ENCODE measurements around the gene ZNF215. TPM values are rescaled to one million over a fixed set of nuclear protein-coding genes. Genes with fewer than 3 reads are reported as not detected.
A peak's percentile ranks its signal among the peaks of the same experiment; 100 is the strongest.
"Not testable (repeated sequence)": the region's sequence is repeated elsewhere in the genome, so short reads cannot be mapped to it uniquely, and the experiment has no call there.

Gene ZNF215
- total RNA-seq: 1 to 10 TPM; 3.8 to 5.6 TPM
- long read RNA-seq, partial matches to known transcripts: 0 of 3 reads
- long read RNA-seq, other reads (novel, unspliced or antisense): 2 of 3 reads

GRCh38 chr11:6926208-6927029, at the start of gene ZNF215:
Gene ZNF215 (plus strand): TSS chr11:6926426. CDS start chr11:6932273, 5,847 bp downstream.
- intact Hi-C loops (cut with DNase I, micrococcal nuclease): no loop called here
- peak; percentile 95 for ATAC-seq
- peak; percentile 87 to 89 for DNase-seq

- DNase-seq (no peak), ATAC-seq (no peak)
- intact Hi-C loops (cut with DNase I, micrococcal nuclease): no loop called here
These were observed 49.3 kb upstream of the ZNF215 start for GRCh38 chr11:6876914-6877313.

GRCh38 chr11:6882751-6883150, 43.5 kb upstream of the ZNF215 start:
- intact Hi-C loops (cut with DNase I, micrococcal nuclease): no loop called here
- DNase-seq: no peak
- ATAC-seq: no peak

GRCh38 chr11:6887711-6888110, 38.5 kb upstream of the ZNF215 start:
- DNase-seq; intact Hi-C loops (cut with DNase I, micrococcal nuclease); ATAC-seq: not testable (repeated sequence)

GRCh38 chr11:6888830-6889229, 37.4 kb upstream of the ZNF215 start:
- DNase-seq (no peak), ATAC-seq (no peak)
- intact Hi-C loops (cut with DNase I, micrococcal nuclease): no loop called here

- intact Hi-C loops (cut with DNase I, micrococcal nuclease): no loop called here
- ATAC-seq (no peak), DNase-seq (no peak)
These were observed 36.4 kb upstream of the ZNF215 start for GRCh38 chr11:6889835-6890234.

GRCh38 chr11:6892400-6892799, 33.8 kb upstream of the ZNF215 start, which contains the start of gene OR2D2:
Gene OR2D2 (minus strand): TSS chr11:6892500. CDS start chr11:6892500, 0 bp downstream.
- intact Hi-C loops (cut with DNase I, micrococcal nuclease): no loop called here
- ATAC-seq: no peak
- no peak for DNase-seq

- intact Hi-C loops (cut with DNase I, micrococcal nuclease): no loop called here
- ATAC-seq: no peak
- DNase-seq: no peak
These were observed 32.1 kb upstream of the ZNF215 start for GRCh38 chr11:6894097-6894496.

GRCh38 chr11:6895010-6895409, 31.2 kb upstream of the ZNF215 start:
- DNase-seq: no peak
- no peak for ATAC-seq
- intact Hi-C loops (cut with DNase I, micrococcal nuclease): no loop called here

- DNase-seq: no peak
- intact Hi-C loops (cut with DNase I, micrococcal nuclease): no loop called here
These were observed 27.3 kb upstream of the ZNF215 start for GRCh38 chr11:6898911-6899310.

GRCh38 chr11:6900327-6900999, 25.8 kb upstream of the ZNF215 start:
- ATAC-seq (no peak), DNase-seq (no peak)
- intact Hi-C loops (cut with DNase I, micrococcal nuclease): no loop called here

More at GRCh38 chr11:6898911-6899310, 27.3 kb upstream of the ZNF215 start:
- ATAC-seq: no peak

- intact Hi-C loops (cut with DNase I, micrococcal nuclease); ATAC-seq; DNase-seq: not testable (repeated sequence)
These were observed 21.4 kb upstream of the ZNF215 start for GRCh38 chr11:6904804-6905203.

- ATAC-seq: no peak
- intact Hi-C loops (cut with DNase I, micrococcal nuclease): no loop called here
- no peak for DNase-seq
These were observed 14.8 kb upstream of the ZNF215 start for GRCh38 chr11:6911378-6911777.

- DNase-seq (no peak), ATAC-seq (no peak)
- intact Hi-C loops (cut with DNase I, micrococcal nuclease): no loop called here
These were observed 14.3 kb upstream of the ZNF215 start for GRCh38 chr11:6911948-6912347.

- no peak for ATAC-seq
- intact Hi-C loops (cut with DNase I, micrococcal nuclease): no loop called here
- no peak for DNase-seq
These were observed 6.5 kb upstream of the ZNF215 start for GRCh38 chr11:6919698-6920097.

GRCh38 chr11:6920702-6921101, 5.5 kb upstream of the ZNF215 start, which contains the start of gene OR2D3:
Gene OR2D3 (plus strand): TSS chr11:6921002. CDS start chr11:6921002, 0 bp downstream.
- intact Hi-C loops (cut with DNase I, micrococcal nuclease): no loop called here
- DNase-seq (no peak), ATAC-seq (no peak)

GRCh38 chr11:6925007-6925577, 1.1 kb upstream of the ZNF215 start:
- intact Hi-C loops (cut with DNase I, micrococcal nuclease): no loop called here
- no peak for ATAC-seq
- no peak for DNase-seq

- intact Hi-C loops (cut with DNase I, micrococcal nuclease): no loop called here
- ATAC-seq (peak; percentile 21), DNase-seq (no peak)
These were observed 504 bp upstream of the ZNF215 start for GRCh38 chr11:6925636-6926207.

GRCh38 chr11:6927030-6927617, 898 bp downstream of the ZNF215 start:
- no peak for ATAC-seq
- intact Hi-C loops (cut with DNase I, micrococcal nuclease): no loop called here
- DNase-seq: no peak
